GM19351 (cell line): Measurements from ENCODE around the gene HOXD8.

Experiments used
- ATAC-seq: cut with Tn5 transposase; IDR thresholded peaks from one replicate; pipeline ENCODE4 v1.9.1; 2021; ENCODE audit warnings: mild to moderate bottlenecking, moderate library complexity; ENCODE audit not compliant: unreplicated experiment

The HOXD8 gene

GRCh38 chr2:176157499-176158185 is 28.1 kb downstream of the HOXD8 start:
- no peak for ATAC-seq

GRCh38 chr2:176158186-176158591 is 28.7 kb downstream of the HOXD8 start:
- ATAC-seq, result no peak

- no peak for ATAC-seq
Observed at GRCh38 chr2:176158855-176159662, 29.6 kb downstream of the HOXD8 start.

GRCh38 chr2:176159663-176160250 is 30.3 kb downstream of the HOXD8 start:
- ATAC-seq, result no peak

- no peak for ATAC-seq
Observed at GRCh38 chr2:176160251-176160985, 30.9 kb downstream of the HOXD8 start.

- no peak for ATAC-seq
Observed at GRCh38 chr2:176160986-176161824, 31.7 kb downstream of the HOXD8 start.

- ATAC-seq, result no peak
Observed at GRCh38 chr2:176161825-176162626, 32.5 kb downstream of the HOXD8 start.

GRCh38 chr2:176162911-176163671 is 33.6 kb downstream of the HOXD8 start:
- no peak for ATAC-seq

- no peak for ATAC-seq
Observed at GRCh38 chr2:176163672-176164056, 34.2 kb downstream of the HOXD8 start.

- no peak for ATAC-seq
Observed at GRCh38 chr2:176164201-176164600, 34.7 kb downstream of the HOXD8 start.

- no peak for ATAC-seq
Observed at GRCh38 chr2:176164611-176165369, 35.3 kb downstream of the HOXD8 start.

GRCh38 chr2:176165370-176166050 is 36.0 kb downstream of the HOXD8 start:
- ATAC-seq, result no peak

- ATAC-seq, result no peak
Observed at GRCh38 chr2:176166272-176166671, 36.8 kb downstream of the HOXD8 start.

- ATAC-seq, result no peak
Observed at GRCh38 chr2:176167398-176167797, 37.9 kb downstream of the HOXD8 start.

GRCh38 chr2:176169181-176169580 is 39.7 kb downstream of the HOXD8 start:
- no peak for ATAC-seq

GRCh38 chr2:176169711-176170110 is 40.2 kb downstream of the HOXD8 start:
- no peak for ATAC-seq

- ATAC-seq, result no peak
Observed at GRCh38 chr2:176170602-176171305, 41.2 kb downstream of the HOXD8 start.
